ENCODE measurements around the gene LRCOL1.

Gene LRCOL1

DNA sequence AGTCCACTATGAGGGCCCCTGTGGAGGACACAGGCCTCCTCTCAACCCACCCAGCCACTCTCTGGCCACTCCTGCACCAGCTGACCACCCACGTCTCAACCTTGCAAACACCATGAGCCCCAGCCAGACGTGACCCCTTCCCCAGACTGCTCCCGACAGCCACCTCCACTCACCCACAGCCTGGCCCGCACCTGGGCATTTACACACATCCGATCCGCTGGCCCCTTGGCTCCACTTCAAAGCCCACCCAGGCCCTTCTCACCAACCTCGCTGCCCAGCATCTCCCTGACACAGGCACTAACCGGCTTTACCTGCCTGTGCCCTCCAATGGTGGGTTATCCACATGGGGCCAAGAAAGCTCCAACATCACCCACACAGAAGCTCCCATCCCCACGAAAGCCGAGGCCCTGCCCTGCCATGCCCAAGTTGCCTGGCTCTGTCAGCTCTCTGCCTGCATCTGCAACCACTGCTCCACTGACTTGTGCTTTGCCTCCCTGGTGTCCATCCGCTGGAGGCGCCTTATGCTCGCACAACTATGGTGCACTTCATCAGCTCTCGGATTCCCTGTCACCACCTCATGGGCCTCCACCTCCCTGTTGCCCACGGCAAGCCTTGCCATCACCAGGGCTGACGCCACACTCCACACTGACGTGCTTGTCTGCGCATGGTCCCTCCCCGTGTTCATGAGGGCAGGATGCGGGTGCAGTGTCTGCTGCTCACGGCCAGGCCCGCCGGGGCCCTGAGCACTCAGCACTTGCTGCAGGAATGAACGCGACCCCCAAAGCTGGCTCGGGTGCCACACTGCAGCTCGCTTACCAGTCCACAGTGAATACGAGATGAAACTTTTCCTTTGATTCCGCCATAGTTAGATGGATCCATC, 24.9 kb upstream of the LRCOL1 start:
- DNase-seq: no peak

DNA sequence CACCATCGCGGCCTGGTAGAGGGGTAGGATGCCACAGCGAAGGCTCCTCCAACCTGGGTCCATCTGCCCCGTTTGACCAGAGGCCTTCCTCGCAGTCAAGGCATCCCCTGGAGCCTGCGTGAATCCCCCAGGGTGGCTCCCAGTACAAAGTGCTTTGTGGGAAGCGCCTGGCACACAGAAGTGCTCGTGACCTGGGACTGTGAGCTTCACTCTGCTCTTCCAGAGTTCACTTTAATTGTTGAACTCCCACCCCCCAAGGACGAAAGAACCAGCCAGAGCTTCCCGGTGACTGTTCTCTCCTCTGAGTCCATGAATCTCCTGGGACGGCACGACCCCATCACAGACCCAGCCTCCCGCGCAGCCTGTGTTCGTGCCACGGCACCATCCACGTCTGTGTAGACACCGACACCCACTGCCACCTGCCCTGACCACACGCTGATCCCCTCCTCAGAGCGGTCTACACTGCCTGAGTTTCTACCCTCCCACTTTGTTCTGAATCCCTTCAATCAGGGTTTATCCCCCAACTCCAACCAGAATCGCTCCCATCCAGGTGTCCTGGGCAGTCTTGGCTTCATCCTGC, 24.1 kb upstream of the LRCOL1 start:
- DNase-seq: no peak

DNA sequence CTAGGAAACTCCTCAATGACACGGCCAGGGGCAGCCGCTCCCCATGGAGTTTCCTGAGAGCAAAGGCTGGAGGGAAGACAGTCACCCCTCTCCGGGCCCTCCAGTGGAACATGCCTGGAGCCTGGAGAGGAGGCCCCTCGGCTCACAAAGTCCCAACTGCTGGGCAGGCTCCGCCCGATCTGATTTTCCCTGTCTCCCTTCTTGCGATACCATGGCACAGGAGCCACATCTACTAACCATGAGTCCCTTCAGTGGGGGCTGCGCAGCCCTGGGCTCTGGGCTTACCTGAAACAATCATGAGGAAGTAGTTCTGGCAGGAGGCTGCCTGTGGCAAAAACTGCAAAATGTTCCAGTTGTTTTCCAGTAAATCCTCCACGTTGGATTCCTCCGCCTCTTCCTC, 23.5 kb upstream of the LRCOL1 start:
- DNase-seq: no peak

DNA sequence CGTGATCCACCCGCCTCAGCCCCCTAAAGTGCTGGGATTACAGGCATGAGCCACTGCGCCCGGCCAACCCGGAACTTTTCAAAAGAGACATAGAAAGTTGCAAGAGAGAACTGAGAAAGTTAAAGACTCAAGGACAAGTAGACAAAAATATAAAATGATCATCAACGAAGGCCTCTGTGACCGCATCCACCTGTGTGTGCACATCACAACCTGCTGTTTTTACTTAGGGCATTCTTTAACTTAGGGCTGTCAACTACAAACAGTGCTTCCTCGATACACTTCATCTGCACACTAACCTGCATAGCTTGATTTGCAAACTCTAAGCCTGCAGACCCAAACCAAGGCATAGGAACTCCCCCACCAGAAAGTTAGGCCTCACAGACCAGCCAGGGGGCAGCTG, 23.0 kb upstream of the LRCOL1 start:
- no peak for DNase-seq

DNA sequence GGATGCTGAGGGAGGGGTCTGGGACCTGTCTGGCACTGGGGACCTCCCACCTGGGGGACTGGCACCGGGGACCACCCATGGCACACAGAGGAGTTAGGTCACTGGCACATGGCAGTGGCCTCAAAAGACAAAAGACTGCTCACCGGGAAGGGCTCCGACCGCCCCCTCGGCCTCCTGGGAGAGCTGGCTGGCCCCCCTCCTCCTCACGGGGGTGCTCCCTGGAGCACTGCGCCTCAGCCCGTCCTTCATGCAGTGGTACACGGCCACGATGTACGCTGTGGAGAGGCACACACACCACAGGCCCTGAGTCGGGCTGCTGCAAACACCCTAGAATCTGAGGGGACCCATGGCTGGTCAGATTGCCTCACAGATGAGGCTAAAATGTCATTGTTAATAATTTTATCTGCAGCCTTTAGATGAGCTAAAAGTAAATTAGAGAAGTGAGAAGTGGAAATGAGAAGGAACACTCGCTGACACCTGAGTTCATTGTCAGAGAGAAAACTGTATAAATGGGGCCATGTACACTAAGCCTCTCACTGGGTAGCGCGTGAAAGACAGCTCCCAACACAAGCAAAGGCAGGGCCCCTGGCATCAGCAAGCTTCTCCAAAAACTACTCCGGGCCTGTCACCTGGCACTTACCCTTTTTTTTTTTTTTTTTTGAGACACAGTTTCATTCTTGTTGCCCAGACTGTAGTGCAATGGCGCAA, 22.3 kb upstream of the LRCOL1 start:
- no peak for DNase-seq

DNA sequence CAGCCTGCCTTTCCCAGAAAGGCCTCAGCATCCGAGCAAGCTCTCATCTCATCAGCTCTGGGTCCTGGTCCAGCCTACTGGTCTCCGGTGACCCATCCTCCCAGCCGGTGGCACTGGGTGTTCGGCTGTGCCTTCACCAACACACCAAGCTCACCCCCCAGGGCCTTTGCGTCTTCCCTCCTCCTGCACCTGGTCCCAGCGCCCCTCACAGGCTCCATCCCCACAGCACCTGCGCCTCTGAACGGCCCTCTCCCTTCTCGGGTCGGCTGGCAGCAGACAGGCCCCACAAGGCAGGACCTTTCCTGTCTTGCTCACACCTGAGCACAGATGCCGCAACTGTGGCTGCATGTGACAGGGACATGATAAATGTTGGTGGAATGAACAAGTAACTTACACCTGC, 21.3 kb upstream of the LRCOL1 start:
- no peak for DNase-seq

DNA sequence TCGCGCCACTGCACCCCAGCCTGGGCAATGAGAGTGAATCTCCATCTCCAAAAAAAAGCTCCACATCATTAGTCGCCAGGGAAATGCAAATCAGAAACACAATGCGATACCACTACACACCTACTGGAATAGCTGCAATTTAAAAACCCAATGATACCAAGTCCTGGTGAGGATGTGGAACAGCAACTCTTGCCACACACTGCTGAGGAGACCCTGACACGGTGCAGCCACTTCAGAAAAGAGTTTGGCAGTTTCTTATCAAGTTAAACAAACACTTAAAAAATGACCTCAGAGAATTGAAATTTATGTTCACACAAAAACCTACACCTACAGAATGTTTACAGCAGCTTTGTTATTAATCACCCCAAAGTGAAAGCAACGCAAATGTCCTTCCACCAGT, 20.3 kb upstream of the LRCOL1 start:
- no peak for DNase-seq

DNA sequence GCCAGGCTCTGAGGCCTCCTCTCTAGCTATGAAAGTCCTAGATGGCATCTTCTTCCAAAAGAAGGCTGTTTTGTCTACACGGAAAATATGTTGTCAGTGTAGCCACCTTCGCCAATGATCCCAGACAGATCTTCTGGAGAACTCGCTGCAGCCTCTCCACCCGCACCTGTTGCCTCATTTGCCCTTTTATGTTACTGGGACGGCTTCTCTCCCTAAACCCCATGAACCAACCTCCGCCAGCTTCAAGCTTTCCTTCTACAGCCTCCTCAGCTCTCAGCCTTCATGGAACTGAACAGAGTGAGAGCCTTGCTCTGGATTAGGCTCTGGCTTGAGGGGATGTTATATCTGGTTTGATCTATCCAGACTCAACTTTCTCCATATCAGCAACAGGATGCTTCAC, 18.9 kb upstream of the LRCOL1 start:
- DNase-seq: no peak

DNA sequence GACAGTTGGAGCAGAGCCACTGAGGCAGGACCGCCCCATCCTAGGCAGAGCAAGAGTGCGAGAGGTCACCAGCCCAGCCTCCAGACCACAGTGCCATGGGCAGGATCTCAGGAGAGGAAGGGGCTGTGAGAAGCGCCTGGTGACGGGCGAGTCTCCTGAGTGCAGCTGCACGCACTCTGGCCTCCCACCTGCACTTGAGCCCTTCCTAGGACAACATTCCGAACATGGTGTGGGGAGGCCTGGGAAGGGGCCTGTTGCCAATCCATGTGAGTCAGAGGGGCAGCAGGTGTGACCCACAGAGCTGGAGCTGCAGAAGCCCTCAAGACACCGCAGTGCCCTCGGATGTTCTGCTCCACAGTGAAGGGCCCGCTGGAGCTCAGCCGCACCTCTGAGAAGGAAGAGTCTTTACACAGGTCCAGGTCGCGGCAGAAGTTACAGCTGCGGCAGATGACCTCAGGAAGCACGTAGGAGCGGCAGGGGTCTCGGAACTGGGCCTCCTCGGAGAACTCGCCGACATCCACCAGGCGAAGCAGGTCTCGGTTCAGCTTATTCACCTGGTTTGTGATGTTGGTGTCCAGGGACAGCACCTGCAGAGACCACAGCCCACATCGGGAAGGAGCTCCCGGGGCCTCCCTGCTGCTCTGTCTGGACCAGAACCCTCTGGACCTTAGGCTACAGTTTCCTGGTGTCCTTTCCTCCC, 15.5 kb upstream of the LRCOL1 start:
- DNase-seq: no peak

DNA sequence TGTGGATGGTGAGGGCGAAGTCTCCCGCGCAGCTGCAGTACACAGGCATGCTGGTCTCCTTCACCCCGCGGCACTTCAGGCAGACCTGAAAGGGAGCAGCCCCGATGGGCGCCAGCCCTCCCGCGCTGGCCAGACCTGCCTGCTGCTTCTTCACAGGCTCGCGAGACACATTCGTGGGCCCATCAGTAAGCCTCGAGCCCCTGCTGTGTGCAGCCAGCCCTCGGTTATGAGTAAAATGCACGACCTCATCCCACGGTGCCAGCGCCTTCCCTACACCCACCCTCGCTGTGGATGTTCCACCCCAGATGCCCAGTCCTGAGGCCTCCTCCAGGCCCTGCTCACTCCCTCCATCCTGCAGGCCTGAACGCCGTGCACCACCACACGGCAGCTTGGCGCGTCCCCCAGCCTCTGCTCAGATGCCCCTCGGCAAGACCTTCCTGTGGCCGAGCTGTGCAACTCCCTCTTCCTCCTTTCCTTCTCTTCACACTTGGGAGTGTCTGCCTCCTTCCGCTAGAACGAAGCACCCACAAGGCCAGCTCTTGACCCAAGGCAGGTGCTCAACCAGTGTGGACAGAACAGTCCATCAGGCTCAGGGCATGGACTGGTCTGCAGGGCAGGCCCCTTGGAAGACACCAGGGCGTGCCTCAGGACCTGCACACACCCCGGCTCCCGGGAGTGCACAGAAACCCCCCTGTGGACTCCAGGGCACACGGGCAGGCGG, 14.7 kb upstream of the LRCOL1 start:
- DNase-seq: no peak

DNA sequence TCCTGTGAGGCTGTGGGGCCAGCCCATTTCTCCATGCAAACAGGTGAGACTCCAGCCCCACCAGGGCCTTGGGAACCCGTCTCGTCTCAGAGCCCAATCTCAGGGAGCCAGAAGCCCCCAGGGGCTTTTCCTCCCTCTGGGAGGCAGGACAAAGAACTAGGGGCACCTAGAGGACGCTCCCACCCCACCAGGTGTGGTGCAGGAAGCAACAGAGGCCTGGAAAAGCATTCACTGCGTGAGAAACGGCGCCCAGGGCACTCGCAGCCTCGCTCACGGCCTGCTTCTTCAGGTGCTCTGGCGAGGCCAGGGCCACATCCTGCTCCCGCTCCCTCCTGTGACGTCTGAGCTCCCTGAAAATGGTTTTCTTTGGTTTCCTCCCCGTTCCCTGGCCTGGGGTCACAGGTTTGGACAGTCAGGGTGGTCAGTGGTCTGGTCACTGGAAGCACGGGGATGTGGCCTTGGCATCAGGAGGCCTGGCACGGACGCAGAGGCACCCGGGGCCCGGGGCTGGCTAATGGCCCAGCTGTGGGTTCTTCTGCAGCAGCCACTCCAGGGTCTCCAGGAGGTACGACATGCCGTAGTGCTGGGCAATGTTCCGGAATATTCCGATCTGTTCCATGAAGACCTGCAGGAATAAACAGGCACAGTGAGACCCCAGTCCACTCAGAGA, 13.9 kb upstream of the LRCOL1 start:
- DNase-seq: no peak

DNA sequence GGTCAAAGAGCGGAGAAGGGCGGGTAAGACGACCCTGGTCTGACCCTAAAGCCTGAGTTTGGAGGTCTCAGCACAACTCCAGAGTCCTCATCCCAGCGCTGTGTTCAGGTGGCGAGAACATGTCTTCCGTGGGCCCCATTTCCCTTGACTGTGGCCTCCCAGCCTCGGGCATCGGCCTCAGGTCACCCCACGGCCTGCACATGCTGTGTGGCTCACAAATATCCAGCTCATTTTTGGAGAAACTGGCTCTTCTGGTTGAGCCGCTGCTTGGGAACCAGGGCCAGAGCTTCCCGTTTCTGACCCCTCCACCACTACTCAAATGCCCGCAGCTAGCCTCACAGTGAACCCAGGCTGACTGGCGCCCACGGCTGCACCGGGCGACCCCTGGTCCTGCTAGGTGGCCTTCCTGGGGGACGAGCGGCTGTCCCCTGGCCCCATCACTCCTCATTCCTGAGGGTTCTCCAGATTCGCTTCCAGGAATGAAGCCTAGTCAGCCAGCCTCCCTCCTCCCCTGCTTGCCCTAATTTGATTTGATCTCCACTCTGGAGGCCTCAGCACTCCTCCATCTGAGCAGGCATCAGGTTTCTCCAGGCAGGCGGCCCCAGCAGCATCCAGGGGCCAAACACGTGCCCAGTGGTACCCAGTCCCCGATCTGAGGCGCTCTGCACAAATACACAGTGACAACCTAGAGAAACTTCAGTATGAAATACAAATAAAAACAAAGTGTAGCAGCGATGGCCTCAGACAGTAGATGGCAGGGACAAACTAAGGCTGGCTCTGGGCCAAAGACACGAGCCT, 12.9 kb upstream of the LRCOL1 start:
- DNase-seq: no peak

DNA sequence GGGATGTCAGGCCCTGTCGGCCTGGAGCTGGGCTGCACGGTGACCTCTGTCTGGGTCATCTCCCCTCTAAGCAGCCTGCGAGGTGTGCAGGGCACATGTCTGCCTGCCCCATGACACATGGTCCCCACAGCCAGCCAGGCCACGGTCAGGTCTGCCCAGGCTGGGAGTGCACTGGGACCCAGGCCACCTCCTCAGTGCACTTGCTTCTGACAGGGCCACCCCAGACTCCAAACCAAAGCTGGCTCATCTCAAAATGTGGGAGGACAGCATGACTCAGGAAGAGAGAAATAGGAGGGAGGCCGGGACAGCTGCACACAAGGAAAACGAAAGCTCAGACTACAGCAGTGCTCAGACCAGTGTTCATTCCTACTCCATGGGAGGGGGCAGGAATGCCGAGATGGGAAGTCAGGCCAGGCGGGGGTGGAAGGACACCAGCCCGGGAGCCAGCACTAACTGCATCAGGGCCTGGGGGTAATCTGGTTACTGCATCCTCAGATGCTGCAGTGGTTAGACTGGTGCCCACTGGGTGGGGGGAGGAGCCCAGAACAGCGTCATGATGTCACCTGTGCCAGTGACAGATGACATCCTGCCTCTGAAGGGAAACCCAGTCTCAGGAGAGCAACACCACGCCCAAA, 12.2 kb upstream of the LRCOL1 start:
- DNase-seq: no peak

DNA sequence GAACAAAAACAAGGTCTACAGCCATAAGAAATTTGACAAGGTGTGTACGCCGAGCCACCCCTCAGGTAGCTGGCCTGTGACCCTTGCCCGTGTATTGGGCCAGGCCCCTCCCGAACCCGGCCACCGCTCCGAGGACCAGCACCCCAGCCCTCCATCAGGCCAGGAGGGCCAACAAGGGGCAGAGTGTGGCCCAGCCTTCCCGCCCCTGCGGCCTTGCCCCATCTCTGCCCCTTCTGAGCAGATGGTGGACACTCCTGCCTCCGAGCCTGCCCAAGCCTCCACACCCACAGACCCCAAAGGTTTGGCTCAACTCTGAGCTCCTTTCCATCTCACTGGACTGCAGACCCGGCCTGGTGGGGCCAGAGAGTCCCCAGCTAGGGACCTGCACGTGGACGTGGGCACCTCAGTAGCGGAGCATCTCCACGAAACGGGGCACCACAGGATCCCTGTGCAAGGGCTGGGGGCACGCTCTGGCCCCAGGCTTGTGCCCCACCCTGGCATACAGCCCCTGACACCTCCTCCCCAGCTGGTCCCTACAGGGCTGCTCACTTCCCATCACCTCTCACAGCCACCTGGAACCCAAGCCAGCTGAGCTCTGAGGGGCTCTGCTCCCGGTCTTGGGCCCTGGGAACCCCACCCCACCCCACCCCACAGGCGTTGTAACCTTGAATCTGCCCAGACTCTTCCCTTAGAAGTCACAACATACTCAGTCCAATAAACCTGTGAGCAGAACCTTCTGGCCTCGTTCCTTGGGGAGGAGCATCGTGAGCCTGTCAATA, 11.5 kb upstream of the LRCOL1 start:
- DNase-seq: no peak

DNA sequence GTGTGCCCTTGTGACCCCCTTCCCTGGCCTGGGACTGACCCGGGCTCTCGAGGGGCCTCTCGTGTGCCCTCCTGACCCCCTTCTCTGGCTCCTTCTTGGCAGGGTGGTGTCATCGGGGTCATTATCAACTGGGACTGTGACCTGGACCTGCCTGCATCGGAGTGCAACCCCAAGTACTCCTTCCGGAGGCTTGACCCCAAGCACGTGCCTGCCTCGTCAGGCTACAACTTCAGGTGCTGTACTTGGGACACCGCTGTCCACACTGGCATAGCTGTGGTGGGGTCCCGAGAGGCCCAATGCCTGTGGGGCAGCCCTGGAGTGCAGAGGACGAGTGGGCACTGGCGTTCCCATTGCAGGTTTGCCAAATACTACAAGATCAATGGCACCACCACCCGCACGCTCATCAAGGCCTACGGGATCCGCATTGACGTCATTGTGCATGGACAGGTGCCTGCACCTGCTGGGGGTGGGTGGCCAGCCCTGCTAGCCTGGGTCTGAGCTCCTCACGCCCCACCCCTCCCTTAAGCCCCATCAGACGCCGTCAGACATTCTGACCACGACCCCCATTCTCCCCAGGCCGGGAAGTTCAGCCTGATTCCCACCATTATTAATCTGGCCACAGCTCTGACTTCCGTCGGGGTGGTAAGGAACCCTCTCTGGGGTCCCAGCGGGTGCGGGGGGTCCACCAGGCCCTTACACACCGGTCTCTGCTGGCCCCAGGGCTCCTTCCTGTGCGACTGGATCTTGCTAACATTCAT, 10.7 kb upstream of the LRCOL1 start:
- DNase-seq: no peak

DNA sequence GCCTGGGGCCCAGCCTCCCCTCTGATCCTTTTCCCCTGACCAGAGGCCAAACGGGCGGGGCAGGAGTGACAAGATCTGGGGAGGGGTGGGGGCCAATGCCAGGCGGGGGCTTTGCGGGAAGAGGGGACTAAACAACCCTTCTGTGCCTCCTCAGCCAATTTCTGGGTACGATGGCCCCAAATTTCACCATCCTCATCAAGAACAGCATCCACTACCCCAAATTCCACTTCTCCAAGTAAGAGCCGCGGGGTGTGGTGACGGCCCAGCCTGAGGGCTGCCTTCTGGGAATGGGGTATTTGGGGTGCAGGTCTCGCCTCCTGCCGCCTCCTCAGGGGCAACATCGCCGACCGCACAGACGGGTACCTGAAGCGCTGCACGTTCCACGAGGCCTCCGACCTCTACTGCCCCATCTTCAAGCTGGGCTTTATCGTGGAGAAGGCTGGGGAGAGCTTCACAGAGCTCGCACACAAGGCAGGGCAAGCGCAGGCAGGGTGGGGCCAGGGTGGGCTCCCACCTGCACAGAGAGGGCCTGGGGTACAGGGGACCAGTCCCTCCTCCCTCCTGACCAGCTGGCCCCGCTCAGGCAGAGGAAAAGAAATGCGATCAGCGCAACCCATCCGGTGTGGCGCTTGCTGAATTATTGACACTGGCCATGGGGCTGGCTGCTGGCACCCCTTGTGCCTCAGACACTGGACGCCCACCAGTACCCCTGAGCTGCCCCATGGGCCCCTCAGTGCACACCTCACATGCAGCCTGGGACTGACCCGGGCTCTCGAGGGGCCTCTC, 9.9 kb upstream of the LRCOL1 start:
- DNase-seq: no peak

DNA sequence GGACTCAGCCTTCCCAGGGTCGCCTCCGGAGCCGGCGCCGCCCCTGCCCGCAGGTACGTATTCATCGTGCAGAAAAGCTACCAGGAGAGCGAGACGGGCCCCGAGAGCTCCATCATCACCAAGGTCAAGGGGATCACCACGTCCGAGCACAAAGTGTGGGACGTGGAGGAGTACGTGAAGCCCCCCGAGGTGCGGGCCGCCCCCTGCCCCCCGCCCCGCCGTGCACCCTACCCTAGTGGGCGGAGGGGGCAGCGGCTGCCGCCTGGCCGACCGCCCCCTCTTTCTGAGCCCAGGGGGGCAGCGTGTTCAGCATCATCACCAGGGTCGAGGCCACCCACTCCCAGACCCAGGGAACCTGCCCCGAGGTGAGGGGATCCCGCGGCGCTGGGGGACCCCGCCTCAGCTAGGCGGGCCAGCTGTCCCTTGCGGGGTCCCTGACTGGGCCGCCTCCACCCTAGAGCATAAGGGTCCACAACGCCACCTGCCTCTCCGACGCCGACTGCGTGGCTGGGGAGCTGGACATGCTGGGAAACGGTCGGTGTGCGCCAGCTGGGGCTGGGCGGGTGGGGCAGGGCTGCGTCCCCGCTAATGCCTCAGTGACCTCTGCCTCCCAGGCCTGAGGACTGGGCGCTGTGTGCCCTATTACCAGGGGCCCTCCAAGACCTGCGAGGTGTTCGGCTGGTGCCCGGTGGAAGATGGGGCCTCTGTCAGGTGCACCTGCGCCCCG, 9.2 kb upstream of the LRCOL1 start:
- DNase-seq: no peak

DNA sequence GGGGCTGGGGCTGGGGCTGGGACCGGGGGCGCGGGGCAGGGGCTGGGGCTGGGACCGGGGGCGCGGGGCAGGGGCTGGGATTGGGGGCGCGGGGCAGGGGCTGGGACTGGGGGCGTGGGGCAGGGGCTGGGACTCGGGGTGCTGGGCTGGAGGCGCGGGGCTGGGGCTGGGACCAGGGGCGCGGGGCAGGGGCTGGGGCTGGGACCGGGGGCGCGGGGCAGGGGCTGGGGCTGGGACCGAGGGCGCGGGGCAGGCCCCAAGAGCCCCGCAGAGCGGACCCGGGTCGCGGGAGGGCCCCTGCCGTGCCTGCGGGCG, 8.6 kb upstream of the LRCOL1 start:
- no peak for DNase-seq
